Upper lobe of left lung (tissue), 6 donors: ENCODE measurements around the gene TOX4. TPM values are rescaled to one million over a fixed set of nuclear protein-coding genes. Genes with fewer than 3 reads are reported as not detected.

ENCODE experiments used
- ATAC-seq, 2 donors: fragments of 200-7000 bp; cut with Tn5 transposase; one replicate each; pipeline ENCODE4 v1.9.1; 2022; ENCODE audit warnings: mild to moderate bottlenecking in 2 of 2, moderate library complexity in 2 of 2; ENCODE audit not compliant: low FRiP score in 2 of 2
- DNase-seq, 2 donors: peaks; one replicate each; pipeline ENCODE4 v3.0.0-alpha.2; 2019 to 2020
- H3K27ac ChIP-seq, 4 donors: fragments of 200-600 bp; sonication (generic); one replicate each; pipeline ENCODE4 v1.5.1; 2016 to 2019
- H3K27me3 ChIP-seq, 4 donors: fragments of 200-600 bp; sonication (generic); one replicate each; pipeline ENCODE4 v1.5.1; 2017 to 2019
- H3K36me3 ChIP-seq, 4 donors: fragments of 200-600 bp; sonication (generic); one replicate each; pipeline ENCODE4 v1.5.1; 2016 to 2019
- H3K4me1 ChIP-seq, 4 donors: fragments of 200-600 bp; sonication (generic); one replicate each; pipeline ENCODE4 v1.5.1; 2018 to 2019
- H3K4me3 ChIP-seq, 4 donors: fragments of 200-600 bp; sonication (generic); one replicate each; pipeline ENCODE4 v1.5.1; 2017 to 2019; ENCODE audit warnings: mild to moderate bottlenecking in 2 of 4, moderate library complexity in 1 of 4
- H3K9me3 ChIP-seq, 4 donors: fragments of 200-600 bp; sonication (generic); one replicate each; pipeline ENCODE4 v1.5.1; 2018 to 2019
- CTCF ChIP-seq, 6 experiments: fragments of 450-650 bp in 4 of 6; fragments of 200-600 bp in 2 of 6; sonication (generic) in 2 of 6; IDR thresholded peaks; one replicate each; pipeline ENCODE4 v1.5.1; 2016 to 2019; ENCODE audit warnings: antibody characterized with exemption in 6 of 6
- EP300 ChIP-seq, 4 donors: sonication (generic); formaldehyde crosslinking; IDR thresholded peaks; one replicate each; pipeline ENCODE4 v1.5.1; 2017; ENCODE audit warnings: antibody characterized with exemption in 4 of 4, control low read depth in 2 of 4
- POLR2A ChIP-seq, 4 donors: fragments of 450-650 bp; IDR thresholded peaks; one replicate each; pipeline ENCODE4 v1.5.1; 2016 to 2017; ENCODE audit warnings: antibody characterized with exemption in 4 of 4, mild to moderate bottlenecking in 2 of 4
- POLR2AphosphoS5 ChIP-seq, 2 donors: sonication (generic); formaldehyde crosslinking; IDR thresholded peaks; one replicate each; pipeline ENCODE4 v1.5.1; 2017; ENCODE audit warnings: antibody characterized with exemption in 2 of 2
- WGBS, 2 donors: methylation state at CpG; one replicate each; pipeline ENCODE4 v1.1.5; 2017 to 2018; 5-methylcytosine and 5-hydroxymethylcytosine counted together
- total RNA-seq, 6 donors: library from RNA; depleted of rRNA in 4 of 6; stranded (reverse); fragments of >200 nt in 4 of 6; gene quantifications; one replicate each; pipeline versions ENCODE4 v1.1.0 to v1.2.1, GENCODE V29; 2016 to 2021
- donor health status: DM: no; HTN: no; CAD: no; lungs with moderate emphysema.
- donor health status: DM: no; HTN: yes; CAD: no; lungs with severe emphysema.

The TOX4 gene
- total RNA-seq, 6 donors from 2014 or later: 29.0 to 71.6 (median 62.0) TPM

- no peak for DNase-seq
- ATAC-seq: no peak
- Histone ChIP-seq H3K27ac (no peak overlapping the region), H3K4me1 (peaks cover 0 to 6% (median 2%) of the 10 kb centered on the region in 4 donors), H3K27me3 (no peaks in the 10 kb centered on the region), H3K36me3 (no peaks in the 10 kb centered on the region), H3K9me3 (no peaks in the 10 kb centered on the region), H3K4me3 (no peak overlapping the region)
- WGBS, 2 donors: 88 to 91% methylated on average over 2 of the region's 2 CpGs
- TF ChIP-seq EP300 (IDR thresholded peaks at IDR 0.05) (no peak), POLR2AphosphoS5 (IDR thresholded peaks at IDR 0.05) (no peak), CTCF (IDR thresholded peaks at IDR 0.05) (no peak), POLR2A (IDR thresholded peaks at IDR 0.05) (no peak)
Measured at GRCh38 chr14:21518725-21519124, 41.7 kb downstream of the TOX4 start.

- no peaks in the 10 kb centered on the region for H3K9me3 ChIP-seq
- no peaks in the 10 kb centered on the region for H3K36me3 ChIP-seq
- no peak for ATAC-seq
- no peak overlapping the region for H3K27ac ChIP-seq
- WGBS, 2 donors: 73 to 100% methylated on average over 1 of the region's 1 CpG
- no peaks in the 10 kb centered on the region for H3K27me3 ChIP-seq
- DNase-seq: no peak
- TF ChIP-seq POLR2AphosphoS5 (IDR thresholded peaks at IDR 0.05): no peak
- TF ChIP-seq CTCF (IDR thresholded peaks at IDR 0.05): no peak
- TF ChIP-seq POLR2A (IDR thresholded peaks at IDR 0.05): no peak
- no peak for TF ChIP-seq EP300 (IDR thresholded peaks at IDR 0.05)
- no peak overlapping the region for H3K4me3 ChIP-seq
- peaks cover 0 to 11% (median 5%) of the 10 kb centered on the region in 4 donors for H3K4me1 ChIP-seq
Measured at GRCh38 chr14:21520767-21521166, 43.8 kb downstream of the TOX4 start.

GRCh38 chr14:21521501-21521900 is 44.5 kb downstream of the TOX4 start:
- 54 to 67% methylated on average over 2 of the region's 2 CpGs for WGBS, 2 donors
- H3K9me3 ChIP-seq: no peaks in the 10 kb centered on the region
- H3K36me3 ChIP-seq: no peaks in the 10 kb centered on the region
- peaks cover 0 to 17% (median 8%) of the 10 kb centered on the region in 4 donors for H3K4me1 ChIP-seq
- no peak for DNase-seq
- ATAC-seq: no peak
- no peaks in the 10 kb centered on the region for H3K27me3 ChIP-seq
- TF ChIP-seq EP300 (IDR thresholded peaks at IDR 0.05): peak in 1 of 4 donors; percentile 37
- TF ChIP-seq CTCF (IDR thresholded peaks at IDR 0.05): no peak
- no peak overlapping the region for H3K27ac ChIP-seq
- no peak overlapping the region for H3K4me3 ChIP-seq

GRCh38 chr14:21523203-21523602 is 46.2 kb downstream of the TOX4 start:
- DNase-seq: no peak
- TF ChIP-seq CTCF (IDR thresholded peaks at IDR 0.05) (no peak), EP300 (IDR thresholded peaks at IDR 0.05) (no peak), POLR2AphosphoS5 (IDR thresholded peaks at IDR 0.05) (no peak)
- no peak for ATAC-seq
- Histone ChIP-seq H3K4me1 (peaks cover 3 to 26% (median 15%) of the 10 kb centered on the region in 4 donors), H3K4me3 (no peak overlapping the region), H3K27ac (no peak overlapping the region), H3K9me3 (no peaks in the 10 kb centered on the region), H3K27me3 (no peaks in the 10 kb centered on the region), H3K36me3 (no peaks in the 10 kb centered on the region)
- 91 to 96% methylated on average over 5 to 6 of the region's 7 CpGs for WGBS, 2 donors
